HL-60 (cell line): ENCODE results near the gene APCDD1.

Experiments
- POLR2AphosphoS5 ChIP-seq: IDR thresholded peaks from 2 replicates; pipeline ENCODE4 v1.6.1; 2012; ENCODE audit warnings: low read depth
- TF ChIP-seq, protein P1 (sequence below): IDR thresholded peaks from 2 replicates; pipeline ENCODE4 v1.6.1; 2012; ENCODE audit warnings: low read depth; ENCODE audit not compliant: insufficient replicate concordance
- TF ChIP-seq, protein P2 (sequence below): IDR thresholded peaks from one replicate; pipeline ENCODE4 v1.5.1; 2011; ENCODE audit warnings: low read length, control low read depth, inconsistent platforms; ENCODE audit not compliant: insufficient read depth

DNA sequence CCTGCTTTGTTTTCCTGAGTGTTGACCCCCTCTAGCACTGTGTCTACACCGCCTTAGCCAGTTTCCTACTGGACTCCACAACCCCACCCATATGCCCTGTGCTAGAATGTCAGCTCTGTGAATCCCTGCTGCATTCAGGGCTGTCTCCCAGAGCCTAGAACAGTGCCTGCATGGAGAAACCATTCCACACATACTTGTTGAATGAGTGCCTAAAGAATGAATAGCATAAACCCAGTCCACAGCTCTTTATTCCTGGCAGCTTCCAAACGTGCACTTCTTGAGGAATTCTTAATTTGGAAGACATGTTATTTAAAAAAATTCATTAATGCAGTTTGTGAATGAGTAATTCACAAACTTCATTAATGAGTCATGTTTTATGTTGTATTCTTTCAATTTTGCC is 64.9 kb downstream of the APCDD1 start:
- TF ChIP-seq, protein P1, sequence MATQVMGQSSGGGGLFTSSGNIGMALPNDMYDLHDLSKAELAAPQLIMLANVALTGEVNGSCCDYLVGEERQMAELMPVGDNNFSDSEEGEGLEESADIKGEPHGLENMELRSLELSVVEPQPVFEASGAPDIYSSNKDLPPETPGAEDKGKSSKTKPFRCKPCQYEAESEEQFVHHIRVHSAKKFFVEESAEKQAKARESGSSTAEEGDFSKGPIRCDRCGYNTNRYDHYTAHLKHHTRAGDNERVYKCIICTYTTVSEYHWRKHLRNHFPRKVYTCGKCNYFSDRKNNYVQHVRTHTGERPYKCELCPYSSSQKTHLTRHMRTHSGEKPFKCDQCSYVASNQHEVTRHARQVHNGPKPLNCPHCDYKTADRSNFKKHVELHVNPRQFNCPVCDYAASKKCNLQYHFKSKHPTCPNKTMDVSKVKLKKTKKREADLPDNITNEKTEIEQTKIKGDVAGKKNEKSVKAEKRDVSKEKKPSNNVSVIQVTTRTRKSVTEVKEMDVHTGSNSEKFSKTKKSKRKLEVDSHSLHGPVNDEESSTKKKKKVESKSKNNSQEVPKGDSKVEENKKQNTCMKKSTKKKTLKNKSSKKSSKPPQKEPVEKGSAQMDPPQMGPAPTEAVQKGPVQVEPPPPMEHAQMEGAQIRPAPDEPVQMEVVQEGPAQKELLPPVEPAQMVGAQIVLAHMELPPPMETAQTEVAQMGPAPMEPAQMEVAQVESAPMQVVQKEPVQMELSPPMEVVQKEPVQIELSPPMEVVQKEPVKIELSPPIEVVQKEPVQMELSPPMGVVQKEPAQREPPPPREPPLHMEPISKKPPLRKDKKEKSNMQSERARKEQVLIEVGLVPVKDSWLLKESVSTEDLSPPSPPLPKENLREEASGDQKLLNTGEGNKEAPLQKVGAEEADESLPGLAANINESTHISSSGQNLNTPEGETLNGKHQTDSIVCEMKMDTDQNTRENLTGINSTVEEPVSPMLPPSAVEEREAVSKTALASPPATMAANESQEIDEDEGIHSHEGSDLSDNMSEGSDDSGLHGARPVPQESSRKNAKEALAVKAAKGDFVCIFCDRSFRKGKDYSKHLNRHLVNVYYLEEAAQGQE = no peak
- no peak for TF ChIP-seq POLR2AphosphoS5
- TF ChIP-seq, protein P2, sequence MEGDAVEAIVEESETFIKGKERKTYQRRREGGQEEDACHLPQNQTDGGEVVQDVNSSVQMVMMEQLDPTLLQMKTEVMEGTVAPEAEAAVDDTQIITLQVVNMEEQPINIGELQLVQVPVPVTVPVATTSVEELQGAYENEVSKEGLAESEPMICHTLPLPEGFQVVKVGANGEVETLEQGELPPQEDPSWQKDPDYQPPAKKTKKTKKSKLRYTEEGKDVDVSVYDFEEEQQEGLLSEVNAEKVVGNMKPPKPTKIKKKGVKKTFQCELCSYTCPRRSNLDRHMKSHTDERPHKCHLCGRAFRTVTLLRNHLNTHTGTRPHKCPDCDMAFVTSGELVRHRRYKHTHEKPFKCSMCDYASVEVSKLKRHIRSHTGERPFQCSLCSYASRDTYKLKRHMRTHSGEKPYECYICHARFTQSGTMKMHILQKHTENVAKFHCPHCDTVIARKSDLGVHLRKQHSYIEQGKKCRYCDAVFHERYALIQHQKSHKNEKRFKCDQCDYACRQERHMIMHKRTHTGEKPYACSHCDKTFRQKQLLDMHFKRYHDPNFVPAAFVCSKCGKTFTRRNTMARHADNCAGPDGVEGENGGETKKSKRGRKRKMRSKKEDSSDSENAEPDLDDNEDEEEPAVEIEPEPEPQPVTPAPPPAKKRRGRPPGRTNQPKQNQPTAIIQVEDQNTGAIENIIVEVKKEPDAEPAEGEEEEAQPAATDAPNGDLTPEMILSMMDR = no peak
